Activated B cell treated with CpG ODN at 0.5 μM for 24 hours (primary cell): Measurements from ENCODE around the gene SPRR1B. TPM values are rescaled to one million over a fixed set of nuclear protein-coding genes. Genes with fewer than 3 reads are reported as not detected.

Experiments
- ATAC-seq: fragments of 200-7000 bp; cut with Tn5 transposase; one replicate; pipeline ENCODE4 v1.10.0; 2021; ENCODE audit warnings: low read depth, mild to moderate bottlenecking, moderate library complexity
- CTCF ChIA-PET: fragments of 350-600 bp; sonication (Branson Sonifier 250); formaldehyde crosslinking; loops from one replicate; lab custom pipeline; 2021; ENCODE audit warnings: antibody characterized with exemption; lab: Charles Lee
- POLR2A ChIA-PET: fragments of 350-600 bp; sonication (Branson Sonifier 250); formaldehyde crosslinking; loops from one replicate; lab custom pipeline; 2021; ENCODE audit warnings: antibody characterized with exemption; lab: Charles Lee
- DNase-seq: peaks from one replicate; pipeline ENCODE4 v3.0.0; 2022
- H3K27ac Mint-ChIP-seq: one replicate; pipeline ENCODE4 v1.8.0; 2020; ENCODE audit warnings: mixed read lengths
- H3K27me3 Mint-ChIP-seq: one replicate; pipeline ENCODE4 v1.8.0; 2021; ENCODE audit warnings: mixed read lengths
- H3K36me3 Mint-ChIP-seq: one replicate; pipeline ENCODE4 v1.8.0; 2021; ENCODE audit warnings: low read depth, mixed read lengths
- H3K4me1 Mint-ChIP-seq: one replicate; pipeline ENCODE4 v1.8.0; 2021; ENCODE audit warnings: mixed read lengths
- H3K4me3 Mint-ChIP-seq: one replicate; pipeline ENCODE4 v1.8.0; 2020; ENCODE audit warnings: mild to moderate bottlenecking, mixed read lengths
- H3K9me3 Mint-ChIP-seq: one replicate; pipeline ENCODE4 v1.8.0; 2020; ENCODE audit warnings: mixed read lengths
- CTCF ChIP-seq: fragments of 200-600 bp; IDR thresholded peaks from one replicate; pipeline ENCODE4 v1.8.0; 2022; ENCODE audit warnings: antibody characterized with exemption, mild to moderate bottlenecking
- intact Hi-C: fragments of 100-400 bp; cut with micrococcal nuclease; formaldehyde crosslinking; loops from one replicate; pipeline ENCODE4 v1.15.1; 2024
- total RNA-seq: library from RNA; stranded (reverse); gene quantifications from 2 replicates; pipeline ENCODE4 v1.2.3, GENCODE V29; 2022

The SPRR1B gene
- total RNA-seq, 1 donor from 2014 or later, result not detected

GRCh38 chr1:153072806-153073726 lies 42.1 kb downstream of the SPRR1B start:
- Mint-ChIP-seq H3K4me3 (no peak overlapping the region), H3K27ac (no peak overlapping the region), H3K27me3 (peaks cover 3% of the 10 kb centered on the region), H3K9me3 (no peaks in the 10 kb centered on the region), H3K36me3 (no peaks in the 10 kb centered on the region), H3K4me1 (no peaks in the 10 kb centered on the region)
- ChIA-PET POLR2A (no interaction called here), CTCF (no interaction called here)
- intact Hi-C loops, result no loop called here
- ATAC-seq (no peak), DNase-seq (no peak)
- TF ChIP-seq CTCF, result no peak

GRCh38 chr1:153081736-153082135 lies 50.7 kb downstream of the SPRR1B start:
- Mint-ChIP-seq H3K27ac (no peak overlapping the region), H3K27me3 (peaks cover 25% of the 10 kb centered on the region), H3K9me3 (peaks cover 11% of the 10 kb centered on the region), H3K4me3 (no peak overlapping the region), H3K4me1 (no peaks in the 10 kb centered on the region), H3K36me3 (no peaks in the 10 kb centered on the region)
- ATAC-seq, result no peak
- ChIA-PET POLR2A (no interaction called here), CTCF (no interaction called here)
- TF ChIP-seq CTCF, result no peak
- no peak for DNase-seq
- intact Hi-C loops, result no loop called here

Other genes starting within 250 kb of the SPRR1B start
- gene LCE1E, start 244.9 kb upstream of the SPRR1B start, total RNA-seq, result not detected in 2 replicates
- not detected in 2 replicates for gene LCE1D, start 234.5 kb upstream of the SPRR1B start, total RNA-seq
- gene LCE1C, start 224.6 kb upstream of the SPRR1B start, total RNA-seq, result not detected in 2 replicates
- not detected in 2 replicates for gene LCE1B, start 219.2 kb upstream of the SPRR1B start, total RNA-seq
- not detected in 2 replicates for gene LCE1A, start 203.7 kb upstream of the SPRR1B start, total RNA-seq
- not detected in 2 replicates for gene LCE6A, start 188.3 kb upstream of the SPRR1B start, total RNA-seq
- not detected in 2 replicates for gene LCE7A, start 171.2 kb upstream of the SPRR1B start, total RNA-seq
- gene SMCP, start 152.9 kb upstream of the SPRR1B start, total RNA-seq, result not detected in 2 replicates
- not detected in 2 replicates for gene IVL, start 122.7 kb upstream of the SPRR1B start, total RNA-seq
- not detected in 2 replicates for gene SPRR5, start 84.0 kb upstream of the SPRR1B start, total RNA-seq
- not detected in 2 replicates for gene SPRR4, start 60.6 kb upstream of the SPRR1B start, total RNA-seq
- gene SPRR1A, start 47.1 kb upstream of the SPRR1B start, total RNA-seq, result not detected in 2 replicates
- gene SPRR3, start 29.5 kb upstream of the SPRR1B start, total RNA-seq, result not detected in 2 replicates
- gene SPRR2D, start 9.9 kb downstream of the SPRR1B start, total RNA-seq, result not detected in 2 replicates
- gene SPRR2A, start 26.3 kb downstream of the SPRR1B start, total RNA-seq, result not detected in 2 replicates
- gene SPRR2B, start 40.4 kb downstream of the SPRR1B start, total RNA-seq, result not detected in 2 replicates
- gene SPRR2E, start 63.3 kb downstream of the SPRR1B start, total RNA-seq, result not detected in 2 replicates
- not detected in 2 replicates for gene SPRR2F, start 82.3 kb downstream of the SPRR1B start, total RNA-seq
- gene SPRR2G, start 119.7 kb downstream of the SPRR1B start, total RNA-seq, result not detected in 2 replicates
- gene LELP1, start 172.2 kb downstream of the SPRR1B start, total RNA-seq, result not detected in 2 replicates
- not detected in 2 replicates for gene PRR9, start 186.4 kb downstream of the SPRR1B start, total RNA-seq
- 0.59 and 0.80 TPM in 2 replicates for gene LORICRIN, start 228.5 kb downstream of the SPRR1B start, total RNA-seq